HUDEP-2 (cell line): ENCODE data around the gene KCNJ4.

ENCODE experiments used
- DNase-seq, 76 experiments: peaks; one replicate each; lab custom pipeline; 2025; ENCODE audit not compliant: unreplicated experiment in 76 of 76; lab: John Stamatoyannopoulos, UW

The KCNJ4 gene

DNA sequence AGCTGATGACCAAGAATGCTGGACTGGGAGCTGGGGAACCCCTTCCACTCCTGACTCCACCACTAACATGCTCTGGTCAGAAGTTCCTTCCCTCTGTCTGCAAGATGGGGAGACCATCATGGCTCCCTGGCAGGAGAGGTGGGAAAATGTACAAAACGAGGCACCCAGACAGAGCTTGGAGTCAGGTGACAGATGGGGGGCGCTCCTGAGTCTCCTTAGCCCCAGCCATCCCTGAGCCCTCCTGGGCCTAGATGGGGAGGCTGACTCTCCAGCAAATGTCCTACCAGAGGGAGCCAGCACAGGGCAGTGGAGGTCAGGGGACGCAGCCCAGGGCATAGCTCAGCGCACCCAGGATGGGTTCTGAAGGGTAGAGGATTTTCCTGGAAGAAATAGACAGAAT is 20.0 kb downstream of the KCNJ4 start:
- DNase-seq: peak in 2 of 76 experiments; percentile 4 to 14

GRCh38 chr22:38433871-38434270 is 21.1 kb downstream of the KCNJ4 start:
- DNase-seq: no peak

GRCh38 chr22:38432264-38432663 is 22.7 kb downstream of the KCNJ4 start:
- DNase-seq: no peak

- DNase-seq: no peak
These were observed 23.6 kb downstream of the KCNJ4 start for GRCh38 chr22:38431266-38432010.

DNA sequence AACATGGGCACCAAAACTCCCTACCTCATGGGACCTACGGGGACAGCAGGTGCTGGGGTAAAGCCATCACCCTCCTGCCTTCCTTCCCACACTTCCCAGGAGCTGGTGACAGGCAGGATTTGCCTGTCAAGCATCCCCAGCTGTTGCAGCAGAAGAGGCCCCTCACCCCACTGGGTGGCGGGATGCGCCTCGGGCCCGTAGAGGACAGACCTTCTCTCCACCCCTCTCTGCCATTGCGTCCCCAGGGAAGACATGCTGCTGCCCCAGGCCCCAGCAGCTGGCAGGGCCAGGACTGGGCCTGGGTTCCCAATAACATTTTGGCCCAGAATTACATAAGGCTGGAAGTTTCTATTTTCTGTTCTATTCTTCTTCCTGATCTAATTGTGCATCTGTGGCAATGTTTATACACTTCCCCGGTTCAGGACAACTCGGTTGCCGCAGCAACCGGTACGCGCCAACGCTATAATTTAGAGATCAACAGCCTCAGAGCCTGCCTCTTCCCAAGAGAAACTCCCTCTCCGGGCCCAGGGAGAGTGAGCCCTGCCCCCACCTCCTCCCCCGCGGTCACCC is 25.4 kb downstream of the KCNJ4 start:
- no peak for DNase-seq

DNA sequence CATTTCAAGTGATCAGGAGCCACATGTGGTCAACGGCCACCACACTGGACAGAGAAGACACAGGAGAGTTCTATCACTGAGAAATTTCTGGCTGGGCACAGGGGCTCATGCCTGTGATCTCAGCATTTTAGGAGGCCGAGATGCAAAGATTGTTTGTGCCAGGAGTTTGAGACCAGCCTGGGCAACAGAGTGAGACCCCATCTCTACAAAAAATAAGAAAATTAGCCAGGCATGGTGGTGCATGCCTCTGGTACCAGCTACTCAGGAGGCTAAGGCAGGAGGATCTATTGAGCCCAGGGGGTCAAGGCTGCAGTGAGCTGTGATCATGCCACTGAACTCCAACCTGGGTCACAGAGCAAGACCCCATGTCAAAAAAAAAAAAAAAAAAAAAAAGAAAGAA is 26.3 kb downstream of the KCNJ4 start:
- DNase-seq: no peak

- no peak for DNase-seq
These were observed 27.1 kb downstream of the KCNJ4 start for GRCh38 chr22:38427940-38428339.

DNA sequence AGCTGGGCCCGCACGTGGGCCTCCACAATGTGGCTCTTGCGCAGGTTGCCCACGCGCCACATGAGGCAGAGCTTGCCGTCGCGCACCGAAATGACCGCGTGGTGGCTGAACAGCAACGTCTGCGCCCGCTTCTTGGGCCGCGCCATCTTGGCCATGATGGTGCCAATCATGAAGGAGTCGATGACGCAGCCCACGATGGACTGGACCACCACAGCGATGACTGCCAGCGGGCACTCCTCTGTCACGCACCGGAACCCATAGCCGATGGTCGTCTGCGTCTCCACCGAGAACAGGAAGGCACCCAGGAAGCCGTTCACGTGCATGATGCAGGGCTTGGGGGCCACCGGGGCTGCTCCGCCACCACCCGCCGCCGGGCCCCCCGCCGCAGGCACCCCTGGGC is 27.5 kb downstream of the KCNJ4 start:
- DNase-seq: no peak

- no peak for DNase-seq
These were observed 28.4 kb downstream of the KCNJ4 start for GRCh38 chr22:38426628-38427027.

GRCh38 chr22:38424525-38425080 is 30.4 kb downstream of the KCNJ4 start:
- no peak for DNase-seq

DNA sequence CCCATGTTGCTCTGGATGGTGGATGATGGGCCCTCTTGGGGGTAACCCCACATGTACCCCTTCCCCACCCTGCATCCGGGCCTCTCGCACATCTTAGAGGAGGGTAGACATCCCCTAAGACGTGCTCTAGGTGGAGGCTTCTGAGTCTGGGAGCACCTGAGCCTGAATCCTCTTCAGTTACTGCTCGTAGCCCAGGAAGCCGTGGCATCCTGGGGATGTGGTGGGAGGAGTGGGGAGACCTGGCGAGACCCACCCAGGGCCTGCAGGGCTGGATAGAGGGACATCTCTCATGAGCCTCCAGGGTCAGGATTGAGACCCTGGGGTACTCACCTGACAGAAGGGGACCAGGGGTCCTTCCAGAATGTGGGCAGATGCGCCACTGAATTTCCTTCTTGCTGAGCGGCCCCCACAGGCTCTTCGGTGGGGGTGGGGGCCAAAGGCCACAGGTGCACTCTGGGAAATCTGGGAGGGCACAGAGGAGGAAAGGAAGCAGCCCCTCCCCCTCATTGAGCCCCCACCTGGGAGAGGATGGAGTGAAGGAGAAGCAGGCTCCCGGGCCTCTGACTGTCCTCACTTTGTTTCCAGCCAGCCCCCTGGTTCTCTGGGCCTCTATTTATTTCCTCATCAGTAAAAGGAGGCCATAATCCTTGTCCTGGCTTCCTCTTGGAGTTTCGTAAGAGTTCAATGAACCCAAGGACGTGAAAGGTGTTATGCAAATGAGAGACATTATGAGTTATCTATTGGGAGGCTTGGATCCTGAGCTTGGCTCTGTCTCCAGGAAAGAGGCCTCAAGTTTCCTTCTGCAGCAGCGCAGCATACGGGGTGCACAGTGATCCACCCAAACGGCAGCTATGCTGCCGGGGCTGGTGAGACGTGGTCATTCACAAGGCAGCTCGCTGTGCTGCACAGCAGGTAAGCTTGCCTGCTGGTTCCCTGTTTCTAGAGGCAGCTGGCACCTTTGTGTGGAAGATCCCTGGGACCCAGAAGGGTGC is 31.2 kb downstream of the KCNJ4 start:
- DNase-seq: no peak

DNA sequence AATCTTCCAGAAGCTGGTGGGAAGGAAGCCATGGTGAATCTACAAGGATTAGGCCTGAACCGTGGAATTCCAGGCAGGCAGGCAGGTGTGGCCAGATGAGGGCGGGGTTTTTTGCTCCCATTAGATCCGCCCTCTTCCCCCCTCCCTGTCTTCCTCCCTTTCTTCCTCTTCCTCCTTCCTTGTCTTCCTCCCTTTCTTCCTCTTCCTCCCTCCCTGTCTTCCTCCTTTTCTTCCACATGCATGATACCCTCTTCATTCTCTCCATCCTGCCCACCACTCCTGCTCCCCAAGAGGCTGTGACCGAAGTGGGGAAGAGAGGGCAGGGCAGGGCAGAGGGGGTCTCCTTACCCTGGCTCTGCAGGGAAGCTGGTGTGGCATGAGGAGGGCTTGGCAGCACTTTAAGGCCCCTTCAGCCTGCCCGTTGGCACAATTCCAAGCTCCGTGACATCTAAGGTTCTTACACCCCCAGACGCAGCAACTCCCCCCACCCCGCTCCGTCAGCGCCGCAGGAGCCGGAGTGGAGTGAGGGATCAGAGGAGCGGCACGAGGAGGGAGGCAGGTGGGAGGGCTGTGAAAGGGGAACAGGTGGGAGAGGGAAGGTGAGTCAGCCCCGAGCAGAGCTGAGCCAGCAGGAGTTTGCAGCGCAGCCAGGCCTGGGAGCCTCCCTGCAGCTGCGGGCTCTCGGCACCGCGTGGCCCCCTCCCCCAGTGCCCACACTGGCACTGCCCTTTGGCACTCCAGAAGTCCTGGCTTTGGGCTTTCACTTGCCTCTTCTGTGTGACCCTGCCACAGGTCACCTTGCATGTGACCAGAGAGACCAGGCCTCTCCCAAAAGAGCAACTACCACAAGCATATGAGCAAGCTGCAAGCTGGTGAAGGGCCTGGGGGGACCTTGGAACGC is 32.1 kb downstream of the KCNJ4 start:
- no peak for DNase-seq

GRCh38 chr22:38420734-38421133 is 34.3 kb downstream of the KCNJ4 start:
- no peak for DNase-seq

- DNase-seq: no peak
These were observed 35.2 kb downstream of the KCNJ4 start for GRCh38 chr22:38419858-38420160.

DNA sequence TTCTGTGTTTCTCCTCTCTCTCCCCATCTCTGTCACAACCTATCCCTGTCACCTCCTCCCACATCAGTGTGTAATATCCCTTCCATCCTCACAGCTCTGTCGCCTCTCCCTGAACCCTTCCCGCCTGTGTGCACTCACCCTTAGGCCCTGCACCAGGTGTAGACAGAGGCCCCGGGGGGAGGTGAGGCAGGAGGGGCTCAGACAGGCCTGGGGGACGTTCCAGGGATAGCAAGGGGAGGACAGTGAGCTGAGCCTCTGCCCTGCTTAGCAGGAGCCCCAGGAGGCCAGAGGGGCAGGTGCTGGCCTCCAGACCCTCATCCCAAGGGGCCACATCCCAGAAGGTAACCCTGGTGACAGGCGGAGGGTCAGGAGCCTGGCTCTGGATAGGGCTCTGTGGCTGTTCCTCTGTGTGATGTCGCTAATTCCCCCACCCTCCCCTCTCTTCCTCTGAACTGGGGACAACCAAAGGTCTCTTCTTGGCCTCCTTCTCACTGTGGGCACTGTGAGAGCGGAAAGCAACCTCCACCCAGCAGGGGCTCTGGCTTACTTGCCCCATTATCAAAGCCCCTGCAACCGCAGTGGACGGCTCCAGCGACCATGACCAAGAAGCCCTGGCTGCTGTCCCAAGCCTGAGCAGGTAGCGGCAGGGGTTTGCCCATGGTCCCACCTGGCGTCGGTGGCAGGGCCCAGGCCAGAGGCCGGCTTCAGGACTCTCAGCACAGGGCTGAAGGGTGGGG is 35.7 kb downstream of the KCNJ4 start:
- no peak for DNase-seq

GRCh38 chr22:38418589-38418988 is 36.4 kb downstream of the KCNJ4 start:
- no peak for DNase-seq

- no peak for DNase-seq
These were observed 37.5 kb downstream of the KCNJ4 start for GRCh38 chr22:38417252-38418060.

GRCh38 chr22:38416621-38417251 is 38.3 kb downstream of the KCNJ4 start:
- no peak for DNase-seq
